ENCODE measurements around the gene FIBP. TPM values are rescaled to one million over a fixed set of nuclear protein-coding genes. Genes with fewer than 3 reads are reported as not detected.

The FIBP gene
- total and polyA plus RNA-seq, 2 of the 4 experiments (the other 2 are of a cell fraction): 141 to 182 TPM

- H3K9me1 ChIP-seq (ENCODE audit: insufficient read depth, low read length): peaks cover 5% of the 10 kb centered on the region; the same call in 1 of the 2 replicates
- intact Hi-C loops (cut with micrococcal nuclease): loop anchor here (1.0 kb wide), 1 partner anchor 105 kb away; no protein-coding TSS in a partner anchor
- WGBS, 2 experiments (ENCODE audit: extremely low coverage in 2 of 2, insufficient read length in 1 of 2): 0% methylated on average over 3 of the region's 9 CpGs; no CpG with 5 or more reads in 1 of the 2 experiments
- peaks cover 4% of the 10 kb centered on the region for H3K4me1 ChIP-seq (ENCODE audit: control insufficient read depth, insufficient read depth, low read length)
- ChIA-PET POLR2A (ENCODE audit: unreplicated experiment) (interaction anchor here (0.6 kb wide), 1 partner anchor 16 kb away, joined by 3 read pairs; the partner anchor contains the start of gene FOSL1), CTCF (interaction anchor here (0.6 to 1.5 kb wide), 14 partner anchors 11 to 652 kb away, joined by 3 to 14 read pairs (median 4); partner anchors contain the start of genes EFEMP2 and MUS81)
- no peak overlapping the region for H3K9ac ChIP-seq (ENCODE audit: low read depth, low read length)
- no peak overlapping the region for H3K4me3 ChIP-seq (ENCODE audit: insufficient read depth, low read depth, low read length)
- H2BK15ac ChIP-seq (ENCODE audit: low read depth, low read length): no peak overlapping the region
- no peak overlapping the region for H4K5ac ChIP-seq (ENCODE audit: low read depth, low read length)
- DNase-seq (peak; percentile 65), ATAC-seq (ENCODE audit: low read depth) (peak; percentile 28)
- H2AK9ac ChIP-seq (replicated peaks; ENCODE audit: low read depth, low read length, poor library complexity): peak overlapping the region; percentile 95
- no peak overlapping the region for H3K56ac ChIP-seq (ENCODE audit: extremely low read depth, insufficient read depth, low read length)
- H3K4ac ChIP-seq (ENCODE audit: low read depth, low read length): peak overlapping the region; percentile 53; the same call in 1 of the 2 replicates
- H2BK120ac ChIP-seq (ENCODE audit: low read depth, low read length): no peak overlapping the region
- H3K18ac ChIP-seq (ENCODE audit: low read depth, low read length): no peak overlapping the region
- H3K27me3 ChIP-seq (ENCODE audit: control insufficient read depth, insufficient read depth, low read length): no peaks in the 10 kb centered on the region
- no peak overlapping the region for H4K91ac ChIP-seq (ENCODE audit: insufficient read depth, low read depth, low read length)
- H4K20me1 ChIP-seq (ENCODE audit: insufficient read depth, low read length): peaks cover 21% of the 10 kb centered on the region
- H4K8ac ChIP-seq (ENCODE audit: low read depth in 2 of 2, low read length in 2 of 2): no peak overlapping the region
- dilution Hi-C loops (cut with HindIII; ENCODE audit: low sequenced_read_pairs, unreplicated experiment): no loop called here
- H3K23ac ChIP-seq (ENCODE audit: low read depth, low read length): no peak overlapping the region
- H2AFZ ChIP-seq (replicated peaks; ENCODE audit: low read length, poor library complexity): peak overlapping the region; percentile 67
- no peak overlapping the region for H2BK5ac ChIP-seq (ENCODE audit: low read depth, low read length, poor library complexity, severe bottlenecking)
- H3K14ac ChIP-seq (replicated peaks; ENCODE audit: low read depth, low read length): no peak overlapping the region
- peaks cover 40% of the 10 kb centered on the region for H3K36me3 ChIP-seq (ENCODE audit: control insufficient read depth, insufficient read depth, low read length)
- peak; percentile 86 for TF ChIP-seq RAD21 (IDR thresholded peaks at IDR 0.05; ENCODE audit: low read length)
- TF ChIP-seq MXI1 (IDR thresholded peaks at IDR 0.05; ENCODE audit: borderline replicate concordance, low read depth, low read length): no peak
- no peak for TF ChIP-seq ELK1 (IDR thresholded peaks at IDR 0.05; ENCODE audit: borderline replicate concordance, low read depth, low read length)
- peak; percentile 39 for TF ChIP-seq RCOR1 (IDR thresholded peaks at IDR 0.05; ENCODE audit: insufficient replicate concordance, low read length)
- TF ChIP-seq SMC3 (IDR thresholded peaks at IDR 0.05; ENCODE audit: low read depth, low read length): peak; percentile 95
- no peak for TF ChIP-seq NFE2L2 (IDR thresholded peaks at IDR 0.05; ENCODE audit: low read depth, low read length)
- peak; percentile 100 for TF ChIP-seq CTCF (conservative IDR thresholded peaks at IDR 0.05; ENCODE audit: low read depth, low read length)
- TF ChIP-seq MAZ (IDR thresholded peaks at IDR 0.05; ENCODE audit: borderline replicate concordance, low read depth, low read length): peak; percentile 78; the same call in 1 of the 2 replicates
- no peak for TF ChIP-seq BHLHE40 (IDR thresholded peaks at IDR 0.05; ENCODE audit: low read depth, low read length)
- peak overlapping the region; percentile 73; the same call in 1 of the 2 replicates for H2AK5ac ChIP-seq (ENCODE audit: low read depth, low read length)
- H3K9me3 ChIP-seq (ENCODE audit: control insufficient read depth, insufficient read depth, low read length): no peaks in the 10 kb centered on the region
- H2BK20ac ChIP-seq (ENCODE audit: low read depth, low read length): no peak overlapping the region
- no peak overlapping the region; the same call in 1 of the 2 replicates for H3K27ac ChIP-seq (ENCODE audit: insufficient read depth, low read length)
- H3K79me1 ChIP-seq (ENCODE audit: low read depth in 1 of 2, low read length in 2 of 2): peaks cover 9 to 53% of the 10 kb centered on the region in 2 experiments
- BruUV-seq (replicated peaks): no TSS peak
- in situ Hi-C loops (cut with MboI; ENCODE audit: low sequenced_read_pairs): loop anchor here (5.0 kb wide), 1 partner anchor 103 kb away; no protein-coding TSS in a partner anchor
- H3K4me2 ChIP-seq (ENCODE audit: low read depth, low read length): no peak overlapping the region
Observed at GRCh38 chr11:65884716-65885092, 3.6 kb downstream of the FIBP start.
